ENCODE results near the gene DLG2. TPM values are rescaled to one million over a fixed set of nuclear protein-coding genes. Genes with fewer than 3 reads are reported as not detected.

Gene DLG2
- total and polyA plus RNA-seq, 2 of the 4 experiments (the other 2 are of a cell fraction): 0.31 to 0.36 TPM

DNA sequence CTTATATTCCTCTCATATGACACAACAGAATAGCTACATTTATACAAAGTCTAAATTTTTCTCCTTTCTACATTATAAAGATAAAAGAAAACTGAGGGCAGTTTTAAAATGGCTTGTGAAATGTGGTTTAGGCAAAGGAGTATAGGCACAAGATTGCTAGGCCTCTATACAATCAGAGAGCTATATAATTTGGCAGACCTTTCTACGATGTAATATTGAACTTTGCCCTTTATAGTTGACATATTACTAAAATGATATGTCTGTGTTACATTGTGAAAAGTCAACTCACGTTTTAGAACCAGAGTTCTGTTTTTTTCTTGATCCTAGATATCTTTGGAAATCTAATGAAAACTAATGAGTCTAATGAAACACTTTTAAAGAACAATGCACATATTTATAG, 430.2 kb downstream of the DLG2 start:
- no CpG with 5 or more reads among the region's 2 CpGs for WGBS, 2 experiments (ENCODE audit: extremely low coverage in 2 of 2, insufficient read length in 1 of 2)
- Histone ChIP-seq H3K79me1 (ENCODE audit: low read depth in 1 of 2, low read length in 2 of 2) (no peaks in the 10 kb centered on the region), H3K14ac (replicated peaks; ENCODE audit: low read depth, low read length) (no peak overlapping the region), H3K9ac (ENCODE audit: low read depth, low read length) (no peak overlapping the region), H3K9me3 (ENCODE audit: control insufficient read depth, insufficient read depth, low read length) (peaks cover 10% of the 10 kb centered on the region; the same call in 1 of the 2 replicates), H4K20me1 (ENCODE audit: insufficient read depth, low read length) (no peaks in the 10 kb centered on the region), H3K4me3 (ENCODE audit: insufficient read depth, low read depth, low read length) (no peak overlapping the region), H3K9me1 (ENCODE audit: insufficient read depth, low read length) (no peaks in the 10 kb centered on the region), H3K27me3 (ENCODE audit: control insufficient read depth, insufficient read depth, low read length) (no peaks in the 10 kb centered on the region), H4K8ac (ENCODE audit: low read depth in 2 of 2, low read length in 2 of 2) (no peak overlapping the region), H2AK9ac (replicated peaks; ENCODE audit: low read depth, low read length, poor library complexity) (no peak overlapping the region), H2AK5ac (ENCODE audit: low read depth, low read length) (no peak overlapping the region), H2BK120ac (ENCODE audit: low read depth, low read length) (no peak overlapping the region), H3K4me1 (ENCODE audit: control insufficient read depth, insufficient read depth, low read length) (no peaks in the 10 kb centered on the region), H3K4ac (ENCODE audit: low read depth, low read length) (no peak overlapping the region), H2BK15ac (ENCODE audit: low read depth, low read length) (no peak overlapping the region), H3K56ac (ENCODE audit: extremely low read depth, insufficient read depth, low read length) (no peak overlapping the region), H3K4me2 (ENCODE audit: low read depth, low read length) (no peak overlapping the region), H2AFZ (replicated peaks; ENCODE audit: low read length, poor library complexity) (no peak overlapping the region), H3K18ac (ENCODE audit: low read depth, low read length) (no peak overlapping the region), H3K27ac (ENCODE audit: insufficient read depth, low read length) (no peak overlapping the region), H3K36me3 (ENCODE audit: control insufficient read depth, insufficient read depth, low read length) (no peaks in the 10 kb centered on the region), H3K23ac (ENCODE audit: low read depth, low read length) (no peak overlapping the region), H4K91ac (ENCODE audit: insufficient read depth, low read depth, low read length) (no peak overlapping the region), H4K5ac (ENCODE audit: low read depth, low read length) (no peak overlapping the region), H2BK5ac (ENCODE audit: low read depth, low read length, poor library complexity, severe bottlenecking) (no peak overlapping the region), H2BK20ac (ENCODE audit: low read depth, low read length) (no peak overlapping the region)
- dilution Hi-C loops (cut with HindIII; ENCODE audit: low sequenced_read_pairs, unreplicated experiment): no loop called here
- ATAC-seq (ENCODE audit: low read depth) (no peak), DNase-seq (no peak)
- CTCF ChIA-PET: interaction anchor here (0.6 kb wide), 1 partner anchor 71 kb away, joined by 3 read pairs; no protein-coding TSS in a partner anchor
- POLR2A ChIA-PET (ENCODE audit: unreplicated experiment): no interaction called here
- in situ Hi-C loops (cut with MboI; ENCODE audit: low sequenced_read_pairs): no loop called here
- TF ChIP-seq BHLHE40 (IDR thresholded peaks at IDR 0.05; ENCODE audit: low read depth, low read length) (no peak), POLR2A (IDR thresholded peaks at IDR 0.05; ENCODE audit: low read depth, low read length) (no peak), CHD1 (IDR thresholded peaks at IDR 0.05; ENCODE audit: low read depth, low read length) (no peak), SMC3 (IDR thresholded peaks at IDR 0.05; ENCODE audit: low read depth, low read length) (no peak), MAZ (IDR thresholded peaks at IDR 0.05; ENCODE audit: borderline replicate concordance, low read depth, low read length) (no peak)
- BruUV-seq (replicated peaks): no TSS peak
- intact Hi-C loops (cut with micrococcal nuclease): no loop called here

All from IMR-90 (cell line).